GM18520 (cell line): ENCODE data around the gene INS.

Source experiments
- ATAC-seq: cut with Tn5 transposase; IDR thresholded peaks from one replicate; pipeline ENCODE4 v1.9.1; 2021; ENCODE audit not compliant: unreplicated experiment

The INS gene

GRCh38 chr11:2121227-2122130 is 39.5 kb downstream of the INS start:
- no peak for ATAC-seq

- no peak for ATAC-seq
Measured at GRCh38 chr11:2120359-2121100, 40.5 kb downstream of the INS start.

GRCh38 chr11:2118677-2119076 is 42.3 kb downstream of the INS start:
- no peak for ATAC-seq

DNA sequence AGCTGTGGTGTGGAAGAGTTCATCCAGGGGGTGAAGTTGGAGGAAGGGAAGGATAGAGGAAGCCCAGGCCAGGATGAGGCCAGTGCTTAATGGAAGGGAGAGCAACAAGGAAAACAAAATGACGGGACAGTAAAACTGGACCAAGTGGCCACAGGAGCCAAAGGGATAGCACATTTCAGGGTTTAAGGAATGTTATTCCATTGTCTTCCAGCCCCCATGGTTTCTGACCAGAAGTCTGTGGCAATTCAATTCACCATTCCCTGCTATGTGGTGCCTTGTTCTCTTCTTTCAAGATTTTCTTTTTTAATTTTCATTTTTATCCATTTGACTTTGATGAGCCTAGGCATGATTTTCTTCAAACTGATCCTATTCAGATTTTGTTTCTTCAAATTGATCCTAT is 44.3 kb downstream of the INS start:
- ATAC-seq = no peak

GRCh38 chr11:2115308-2115707 is 45.7 kb downstream of the INS start:
- ATAC-seq = no peak

DNA sequence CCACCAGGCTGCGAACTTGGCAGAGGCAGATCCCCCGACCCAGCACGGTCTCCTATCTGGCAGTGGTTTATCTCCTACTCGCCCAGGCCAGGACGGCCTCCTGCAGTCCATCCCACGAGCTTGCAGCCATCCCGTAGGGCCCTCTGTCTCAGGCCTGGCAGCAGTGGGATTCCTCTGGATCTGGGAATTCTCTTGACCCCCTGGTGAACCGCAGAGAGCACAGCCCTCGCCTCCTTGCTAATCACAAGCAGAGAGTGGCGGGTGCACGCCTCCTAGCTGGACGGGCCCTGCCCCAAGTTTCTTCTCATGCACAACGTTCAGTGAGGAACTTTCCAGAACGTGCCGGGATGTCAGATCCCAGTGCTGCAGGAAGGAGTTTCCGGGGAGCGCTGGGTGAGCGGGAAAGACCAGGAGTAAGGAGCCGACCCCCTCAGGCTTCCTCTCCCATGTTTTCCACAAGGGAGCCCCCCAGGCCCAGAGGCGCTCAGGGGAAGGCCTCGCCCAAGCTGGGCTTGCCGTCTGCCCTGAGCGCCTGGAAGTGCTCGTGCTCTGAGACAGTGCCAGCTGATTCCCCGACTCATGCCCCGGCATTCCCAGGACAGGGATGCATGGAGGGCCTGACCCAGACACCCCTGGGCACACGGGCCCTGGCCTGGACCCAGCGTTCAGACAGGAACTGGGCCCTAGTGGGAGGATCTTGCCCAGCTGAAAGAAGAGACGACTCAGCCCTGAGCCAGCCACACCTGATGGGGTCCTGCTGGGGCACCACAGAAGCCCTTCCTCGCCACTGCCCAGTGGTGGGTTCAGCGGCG is 46.4 kb downstream of the INS start:
- ATAC-seq = no peak

DNA sequence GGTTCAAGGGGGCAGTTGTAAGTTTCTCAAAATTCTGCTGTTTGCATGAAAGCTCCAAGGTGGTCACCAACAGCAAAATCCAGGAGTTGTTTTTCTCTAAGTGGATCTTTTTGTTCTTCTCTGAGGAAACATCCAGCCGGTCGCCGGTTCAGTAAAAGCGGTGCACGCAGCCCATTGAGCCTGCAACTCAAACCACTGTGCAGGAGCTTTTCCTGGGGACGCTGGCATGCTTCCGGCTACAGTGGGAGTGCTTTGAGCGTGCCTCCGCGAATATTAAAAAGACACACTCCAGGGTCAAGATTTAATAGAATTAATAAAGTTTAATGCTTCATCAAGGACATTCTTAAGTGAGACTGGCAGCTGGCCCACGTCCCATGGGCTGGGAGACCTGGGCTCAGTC is 47.2 kb downstream of the INS start:
- no peak for ATAC-seq

DNA sequence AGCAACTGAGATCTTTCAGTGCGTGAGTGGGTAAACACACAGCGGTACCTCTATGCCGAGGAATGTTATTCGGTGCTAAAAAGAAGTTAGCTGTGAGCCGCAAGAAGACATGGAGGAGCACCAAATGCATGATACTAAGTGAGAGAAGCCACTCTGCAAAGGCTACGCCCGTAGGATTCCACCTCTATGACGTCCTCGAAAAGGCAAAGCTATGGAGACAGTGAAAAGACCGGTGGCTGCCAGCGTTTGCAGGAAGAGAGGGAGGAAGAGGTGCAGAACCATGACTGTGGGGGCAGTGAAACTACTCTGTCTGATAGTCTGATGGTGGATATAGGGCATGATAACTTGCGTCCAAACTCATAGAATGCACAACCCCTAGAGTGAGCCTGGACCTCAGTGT is 50.5 kb downstream of the INS start:
- no peak for ATAC-seq
